Stimulated activated CD8-positive, alpha-beta memory T cell treated with anti-CD3 and anti-CD28 coated beads, Interleukin-7, amount 100 ng/mL, for 24 hours (primary cell): ENCODE measurements around the gene DDIT3.
"Not testable (repeated sequence)": the region's sequence is repeated elsewhere in the genome, so short reads cannot be mapped to it uniquely, and the experiment has no call there.

Experiments
- DNase-seq: peaks from one replicate; pipeline ENCODE4 v3.0.0-alpha.2; 2020; ENCODE audit warnings: low read depth

Gene DDIT3

DNA sequence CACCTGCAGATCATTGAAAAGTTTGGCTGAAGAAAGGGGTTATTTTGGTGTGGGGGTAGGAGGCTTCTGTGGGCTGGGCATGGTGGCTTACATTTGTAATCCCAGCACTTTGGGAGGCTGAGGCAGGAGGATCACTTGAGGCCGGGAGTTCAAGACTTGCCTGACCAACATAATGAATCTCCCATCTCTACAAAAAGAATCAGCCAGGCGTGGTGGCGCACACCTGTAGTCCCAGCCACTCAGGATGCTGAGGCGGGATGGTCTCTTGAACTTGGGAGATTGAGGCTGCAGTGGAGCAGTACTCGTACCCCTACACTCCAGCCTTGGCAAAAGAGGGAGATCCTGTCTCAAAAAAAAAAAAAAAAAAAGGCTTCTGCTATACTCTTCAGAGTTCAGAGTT is 7.0 kb downstream of the DDIT3 start:
- DNase-seq, result no peak

DNA sequence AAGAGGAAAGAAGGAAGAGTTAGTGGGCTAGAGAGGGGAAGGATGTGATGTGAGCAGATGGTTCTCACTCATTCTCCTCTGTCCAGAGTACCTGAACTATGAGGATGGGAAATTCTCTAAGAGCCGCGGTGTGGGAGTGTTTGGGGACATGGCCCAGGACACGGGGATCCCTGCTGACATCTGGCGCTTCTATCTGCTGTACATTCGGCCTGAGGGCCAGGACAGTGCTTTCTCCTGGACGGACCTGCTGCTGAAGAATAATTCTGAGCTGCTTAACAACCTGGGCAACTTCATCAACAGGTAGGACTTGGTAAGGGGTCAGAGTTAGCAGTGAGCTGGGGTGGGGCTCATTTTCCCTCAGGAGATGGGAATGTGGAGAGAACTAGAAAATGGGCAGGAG is 7.6 kb downstream of the DDIT3 start:
- no peak for DNase-seq

GRCh38 chr12:57511588-57512325 is 8.6 kb downstream of the DDIT3 start:
- no peak for DNase-seq

DNA sequence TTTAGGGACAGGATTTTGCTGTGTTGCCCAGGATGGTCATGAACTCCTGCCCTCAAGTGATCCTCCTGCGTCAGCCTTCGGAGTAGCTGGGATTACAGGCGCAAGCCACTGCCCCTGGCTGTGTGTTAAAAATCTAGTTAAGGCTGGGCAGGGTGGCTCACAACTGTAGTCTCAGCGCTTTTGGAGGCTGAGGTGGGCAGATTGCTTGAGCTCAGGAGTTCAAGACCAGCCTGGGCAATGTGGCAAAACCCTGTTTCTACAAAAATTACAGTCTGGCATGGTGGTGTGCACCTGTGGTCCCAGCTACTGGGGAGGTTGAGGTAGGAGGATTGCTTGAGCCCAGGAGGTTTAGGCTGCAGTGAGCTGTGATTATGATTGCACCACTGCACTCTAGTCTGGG is 9.2 kb downstream of the DDIT3 start:
- no peak for DNase-seq

GRCh38 chr12:57507796-57508195 is 12.5 kb downstream of the DDIT3 start:
- not testable (repeated sequence) for DNase-seq

DNA sequence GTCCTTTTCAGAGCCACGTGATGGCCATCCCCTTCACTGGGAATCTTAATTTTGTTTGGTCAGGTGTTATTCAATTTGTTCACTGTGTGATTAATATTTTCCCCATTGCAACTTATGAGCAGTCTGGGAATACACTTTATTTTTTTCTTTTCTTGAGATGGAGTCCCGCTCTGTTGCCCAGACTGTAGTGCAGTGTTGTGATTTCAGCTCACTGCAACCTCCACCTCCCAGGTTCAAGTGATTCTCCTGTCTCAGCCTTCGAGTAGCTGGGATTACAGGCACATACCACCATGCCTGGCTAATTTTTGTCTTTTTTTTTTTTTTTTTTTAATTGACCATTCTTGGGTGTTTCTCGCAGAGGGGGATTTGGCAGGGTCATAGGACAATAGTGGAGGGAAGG is 13.8 kb downstream of the DDIT3 start:
- DNase-seq, result not testable (repeated sequence)

GRCh38 chr12:57502311-57502969 is 17.9 kb downstream of the DDIT3 start:
- not testable (repeated sequence) for DNase-seq

- DNase-seq, result no peak
These were observed 20.1 kb downstream of the DDIT3 start for GRCh38 chr12:57500213-57500612.

DNA sequence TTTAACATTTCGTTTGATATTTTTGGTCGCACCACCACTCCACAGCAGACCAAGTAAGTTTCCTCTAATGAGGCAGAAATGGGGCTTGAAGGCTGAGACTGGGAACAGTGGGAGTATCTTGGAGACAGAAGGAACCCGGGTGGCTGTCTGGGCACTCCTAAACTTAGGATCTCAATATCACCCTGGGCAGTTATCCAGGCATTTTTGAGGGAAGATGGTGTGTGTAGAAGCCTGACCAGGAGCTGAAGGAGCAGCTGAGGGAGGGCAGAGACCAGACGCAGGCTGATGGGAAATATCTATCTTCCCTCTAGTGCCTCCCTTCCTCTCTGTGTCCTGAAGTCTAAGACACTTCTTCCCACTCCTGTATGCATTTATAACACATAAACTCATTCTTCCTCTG is 21.7 kb downstream of the DDIT3 start:
- no peak for DNase-seq

GRCh38 chr12:57498132-57498502 is 22.2 kb downstream of the DDIT3 start:
- DNase-seq, result no peak

DNA sequence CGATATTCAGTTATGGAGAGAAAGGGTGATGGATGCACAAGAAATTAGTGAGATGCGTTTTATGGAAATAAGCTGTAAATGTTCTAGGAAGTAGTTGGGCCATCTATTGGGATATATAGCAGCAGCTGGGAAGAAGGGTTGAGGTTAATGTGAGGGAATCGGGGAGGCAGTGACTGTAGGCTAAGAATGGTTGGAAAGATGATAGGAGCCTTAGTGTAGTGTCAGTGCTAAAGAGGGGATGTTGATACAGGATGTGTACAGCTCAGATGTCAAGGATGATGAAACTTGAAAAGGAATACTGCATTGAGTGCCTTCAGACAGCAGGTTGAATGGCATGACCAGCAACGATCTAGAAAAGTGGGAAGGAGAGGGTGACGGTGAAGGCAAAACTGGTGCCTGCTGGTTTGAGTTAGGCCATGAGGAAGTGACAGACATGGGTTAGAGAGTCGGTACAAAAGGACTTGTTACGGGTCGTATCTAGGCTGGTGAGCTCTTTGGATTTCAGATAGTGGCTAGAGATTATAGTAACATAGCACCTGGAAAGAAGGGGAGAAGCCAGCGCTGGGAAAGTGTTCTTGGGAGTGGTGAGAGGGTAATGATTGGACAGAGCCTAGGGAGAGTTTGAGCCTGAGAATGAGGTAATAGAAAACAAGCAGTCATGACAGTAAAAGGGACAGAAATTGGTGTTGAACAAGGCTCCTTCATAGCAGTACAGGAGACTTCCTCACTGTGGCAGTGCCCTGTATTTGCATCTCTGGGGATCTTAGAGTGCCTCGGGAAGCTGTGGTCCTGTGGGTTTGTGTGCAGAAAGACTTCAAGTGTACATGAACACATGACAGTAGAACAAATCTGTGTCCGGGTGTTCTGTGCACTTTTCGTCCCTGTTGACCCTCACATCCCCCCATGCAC is 22.8 kb downstream of the DDIT3 start:
- no peak for DNase-seq

DNA sequence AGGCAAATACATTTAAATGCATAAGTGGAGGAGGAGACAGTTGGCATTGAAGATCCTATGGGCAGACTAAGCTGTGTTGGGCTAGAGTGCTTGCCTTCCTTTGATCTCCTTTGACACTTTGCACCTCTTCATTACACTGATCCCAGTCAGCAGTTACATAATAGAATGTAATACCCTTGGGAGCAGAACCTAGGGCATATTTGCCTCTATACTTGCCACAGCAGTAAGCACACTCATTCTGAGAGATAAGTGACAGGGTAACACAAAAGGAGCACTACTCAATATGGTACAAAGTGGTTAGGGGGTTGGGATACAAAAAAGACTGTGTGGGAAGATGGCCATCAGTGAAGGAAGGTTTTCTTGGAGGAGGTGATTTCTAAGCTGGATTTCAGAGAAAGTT is 23.5 kb downstream of the DDIT3 start:
- DNase-seq, result no peak

DNA sequence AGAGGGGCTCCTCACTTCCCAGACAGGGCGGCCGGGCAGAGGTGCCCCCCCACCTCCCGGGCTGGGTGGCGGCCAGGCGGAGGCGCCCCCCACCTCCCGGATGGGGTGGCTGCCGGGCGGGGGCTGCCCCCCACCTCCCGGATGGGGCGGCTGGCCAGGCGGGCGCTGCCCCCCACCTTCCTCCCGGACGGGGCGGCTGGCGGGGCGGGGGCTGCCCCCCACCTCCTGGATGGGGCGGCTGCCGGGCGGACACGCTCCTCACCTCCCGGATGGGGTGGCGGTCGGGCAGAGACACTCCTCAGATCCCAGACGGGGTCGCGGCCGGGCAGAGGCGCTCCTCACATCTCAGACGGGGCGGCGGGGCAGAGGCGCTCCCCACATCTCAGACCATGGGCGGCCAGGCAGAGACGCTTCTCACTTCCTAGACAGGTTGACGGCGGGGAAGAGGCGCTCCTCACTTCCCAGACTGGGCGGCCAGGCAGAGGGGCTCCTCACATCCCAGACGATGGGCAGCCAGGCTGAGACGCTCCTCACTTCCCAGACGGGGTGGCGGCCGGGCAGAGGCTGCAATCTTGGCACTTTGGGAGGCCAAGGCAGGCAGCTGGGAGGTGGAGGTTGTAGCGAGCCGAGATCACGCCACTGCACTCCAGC is 25.1 kb downstream of the DDIT3 start:
- DNase-seq, result not testable (repeated sequence)

- no peak for DNase-seq
These were observed 28.7 kb downstream of the DDIT3 start for GRCh38 chr12:57491393-57492280.

- DNase-seq, result no peak
These were observed 30.2 kb downstream of the DDIT3 start for GRCh38 chr12:57490126-57490525.

GRCh38 chr12:57489157-57489641 is 31.1 kb downstream of the DDIT3 start:
- DNase-seq, result no peak

DNA sequence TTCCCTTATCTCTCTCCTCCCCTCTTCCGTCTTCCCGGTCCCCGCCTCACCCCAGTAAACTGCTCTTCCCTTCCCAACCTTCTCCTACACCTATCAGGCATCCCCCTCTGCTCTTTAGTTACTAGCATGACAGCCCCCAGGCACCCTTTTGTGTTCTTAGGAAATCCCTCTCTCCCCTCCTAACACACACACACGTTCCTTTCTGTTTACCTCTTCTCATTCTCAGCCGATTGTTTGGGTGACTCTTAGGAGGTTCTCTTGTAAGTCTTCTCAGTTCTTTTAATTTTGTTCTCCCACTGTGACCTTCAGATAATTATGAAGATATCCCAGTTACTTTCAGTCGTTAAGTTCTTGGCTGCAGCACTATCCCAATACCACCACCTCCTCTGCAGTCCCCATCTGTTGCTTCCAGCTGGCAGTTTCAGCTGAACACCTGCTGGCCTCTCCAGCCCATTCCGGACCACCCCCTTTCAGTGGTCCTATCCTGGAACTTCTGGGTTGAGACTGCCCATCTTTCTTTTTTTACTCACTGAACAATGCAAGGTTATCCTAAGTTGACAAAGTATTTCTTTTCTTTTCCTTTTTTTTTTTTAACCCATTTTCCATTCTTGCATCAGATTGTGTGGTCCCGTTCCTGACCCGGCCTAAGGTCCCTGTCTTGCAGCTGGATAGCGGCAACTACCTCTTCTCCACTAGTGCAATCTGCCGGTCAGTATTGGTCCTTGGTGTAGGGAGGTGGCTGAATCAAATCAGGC is 31.7 kb downstream of the DDIT3 start:
- DNase-seq, result no peak

DNA sequence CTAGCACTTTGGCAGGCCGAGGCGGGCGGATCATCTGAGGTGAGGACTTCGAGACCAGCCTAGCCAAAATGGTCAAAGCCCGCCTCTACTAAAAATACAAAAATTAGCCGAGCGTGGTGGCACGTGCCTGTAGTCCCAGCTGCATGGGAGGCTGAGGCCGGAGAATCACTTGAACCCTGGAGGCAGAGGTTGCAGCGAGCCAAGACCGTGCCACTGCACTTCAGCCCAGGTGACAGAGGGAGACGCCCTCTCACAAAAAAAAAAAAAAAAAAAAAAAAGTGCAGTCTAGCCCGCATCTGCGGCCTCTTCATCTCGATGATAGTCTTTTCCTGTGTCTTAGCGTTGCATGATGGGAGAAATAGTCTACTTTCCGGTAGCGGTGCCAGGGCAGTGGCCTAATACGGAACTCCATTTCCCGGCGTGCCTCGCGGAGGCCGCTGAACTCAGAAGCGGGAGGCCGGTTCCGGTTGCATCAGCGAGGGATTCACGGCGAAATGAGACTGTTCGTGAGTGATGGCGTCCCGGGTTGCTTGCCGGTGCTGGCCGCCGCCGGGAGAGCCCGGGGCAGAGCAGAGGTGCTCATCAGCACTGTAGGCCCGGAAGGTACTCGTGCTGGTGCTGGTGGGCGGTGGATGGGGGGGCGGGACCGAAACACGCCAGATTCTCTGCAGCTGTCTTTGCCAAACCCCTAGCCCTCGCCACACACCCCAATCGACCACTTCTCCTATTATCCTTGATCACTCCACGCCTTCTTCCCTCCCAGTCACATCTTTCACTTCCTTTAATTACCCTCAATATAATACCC is 32.5 kb downstream of the DDIT3 start, which contains the start of gene MARS1:
TSS of gene MARS1 (plus strand) at position 472 of the 805 bp plus-strand sequence. CDS start at position 495, 23 bp downstream.
- peak; percentile 78 for DNase-seq

DNA sequence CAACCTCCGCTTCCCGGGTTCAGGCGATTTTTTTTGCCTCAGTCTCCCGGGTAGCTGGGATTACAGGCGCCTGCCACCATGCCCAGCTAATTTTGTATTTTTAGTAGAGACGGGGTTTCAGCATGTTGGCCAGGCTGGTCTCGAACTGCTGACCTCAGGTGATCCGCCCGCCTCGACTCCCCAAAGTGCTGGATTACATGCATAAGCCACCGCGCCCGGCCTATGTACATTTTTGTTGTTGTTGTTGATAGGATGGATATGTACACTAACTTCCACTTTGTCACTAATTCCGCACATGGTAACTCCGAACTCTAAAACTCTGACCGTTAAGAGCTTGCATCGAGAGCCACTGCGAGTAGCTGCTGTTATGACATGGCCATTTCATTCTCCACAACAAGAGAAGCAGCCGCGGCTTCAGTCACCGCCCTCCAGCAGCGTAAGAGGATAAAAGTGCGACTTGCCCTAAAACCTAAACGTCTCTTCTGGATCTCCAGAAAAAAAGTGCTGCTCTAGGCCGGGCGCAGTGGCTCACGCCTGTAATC is 33.2 kb downstream of the DDIT3 start:
- no peak for DNase-seq
